ENCODE measurements around the gene AFAP1L1. TPM values are rescaled to one million over a fixed set of nuclear protein-coding genes. Genes with fewer than 3 reads are reported as not detected.

Gene AFAP1L1
- total RNA-seq, 2 donors from 2014 or later = 0.16 TPM; not detected in 1

DNA sequence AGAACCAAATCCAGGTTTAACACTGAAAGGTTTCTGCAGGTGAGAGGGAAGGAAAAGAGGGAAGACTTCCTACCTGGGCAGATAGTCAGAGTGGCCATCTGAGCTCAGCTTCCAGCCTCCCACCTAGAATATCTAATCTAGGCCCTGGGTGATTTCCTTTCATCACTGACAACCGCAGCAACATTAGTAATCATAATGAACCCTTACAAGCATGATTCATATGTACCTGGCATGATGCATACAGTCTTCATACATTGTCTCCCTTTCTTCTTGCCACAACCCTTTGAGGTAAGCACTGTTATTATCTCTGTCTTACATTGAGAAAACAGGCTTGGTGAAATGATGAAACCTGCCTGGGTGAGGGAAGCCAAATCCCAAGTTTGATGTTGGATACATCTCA is 13.5 kb downstream of the AFAP1L1 start:
- H3K9me3 Mint-ChIP-seq = no peaks in the 10 kb centered on the region
- H3K36me3 Mint-ChIP-seq (ENCODE audit: low read depth) = no peaks in the 10 kb centered on the region
- ATAC-seq (replicated peaks) = peak; percentile 94
- H3K4me3 Mint-ChIP-seq = no peak overlapping the region
- no peak overlapping the region for H3K27ac Mint-ChIP-seq
- H3K4me1 Mint-ChIP-seq = no peaks in the 10 kb centered on the region
- H3K27me3 Mint-ChIP-seq = peaks cover 9% of the 10 kb centered on the region

DNA sequence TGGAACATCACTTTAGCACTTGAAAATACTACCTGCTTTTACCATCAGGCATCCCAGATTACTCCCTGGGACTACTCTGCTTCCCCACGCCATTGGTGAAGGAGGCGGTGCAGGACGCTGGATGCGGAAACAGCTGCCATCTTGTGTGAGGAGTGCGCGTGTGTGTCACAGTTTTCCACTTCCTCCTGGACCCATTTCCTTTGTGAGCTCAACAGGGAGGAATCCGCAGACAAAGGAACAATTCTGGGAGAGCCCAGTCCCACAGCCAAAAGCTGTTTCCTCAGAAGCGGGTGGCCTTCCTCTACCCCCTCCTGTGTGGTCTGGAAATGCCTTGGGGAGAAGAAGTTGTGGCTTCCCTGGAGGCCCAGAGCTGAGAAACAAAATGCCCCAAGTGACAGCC is 16.8 kb downstream of the AFAP1L1 start:
- H3K27me3 Mint-ChIP-seq = peaks cover 7% of the 10 kb centered on the region
- H3K27ac Mint-ChIP-seq = no peak overlapping the region
- no peaks in the 10 kb centered on the region for H3K4me1 Mint-ChIP-seq
- H3K9me3 Mint-ChIP-seq = no peaks in the 10 kb centered on the region
- ATAC-seq (replicated peaks) = no peak
- no peaks in the 10 kb centered on the region for H3K36me3 Mint-ChIP-seq (ENCODE audit: low read depth)
- no peak overlapping the region for H3K4me3 Mint-ChIP-seq

DNA sequence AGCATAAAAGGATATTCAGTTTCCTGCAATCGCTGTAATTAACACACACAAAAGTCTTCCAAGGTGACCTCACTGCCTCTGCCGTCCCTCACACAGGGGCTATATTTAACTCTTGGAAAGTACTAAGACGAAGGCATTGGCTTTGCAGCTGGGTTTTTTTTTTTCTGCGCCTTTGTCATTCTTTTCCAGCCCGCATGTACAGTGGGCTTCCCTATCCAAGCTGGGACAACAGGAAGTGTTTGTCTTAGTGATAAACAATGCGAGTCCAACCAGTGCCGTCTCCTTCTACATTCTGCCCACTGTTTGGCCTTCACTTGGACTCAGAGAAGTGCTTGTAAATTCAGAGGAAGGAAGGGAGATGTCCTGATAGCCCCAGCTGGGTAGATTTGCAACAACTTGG is 17.6 kb downstream of the AFAP1L1 start:
- ATAC-seq (replicated peaks) = no peak
- no peaks in the 10 kb centered on the region for H3K36me3 Mint-ChIP-seq (ENCODE audit: low read depth)
- no peak overlapping the region for H3K4me3 Mint-ChIP-seq
- H3K9me3 Mint-ChIP-seq = no peaks in the 10 kb centered on the region
- no peaks in the 10 kb centered on the region for H3K4me1 Mint-ChIP-seq
- no peak overlapping the region for H3K27ac Mint-ChIP-seq
- peaks cover 7% of the 10 kb centered on the region for H3K27me3 Mint-ChIP-seq

- no peak for ATAC-seq (replicated peaks)
- no peaks in the 10 kb centered on the region for H3K9me3 Mint-ChIP-seq
- no peak overlapping the region for H3K4me3 Mint-ChIP-seq
Observed at GRCh38 chr5:149294872-149295829, 23.5 kb downstream of the AFAP1L1 start.

GRCh38 chr5:149297340-149298025 is 25.8 kb downstream of the AFAP1L1 start:
- no peaks in the 10 kb centered on the region for H3K36me3 Mint-ChIP-seq (ENCODE audit: low read depth)
- H3K27ac Mint-ChIP-seq = no peak overlapping the region
- H3K4me3 Mint-ChIP-seq = no peak overlapping the region
- no peak for ATAC-seq (replicated peaks)
- no peaks in the 10 kb centered on the region for H3K4me1 Mint-ChIP-seq
- no peaks in the 10 kb centered on the region for H3K9me3 Mint-ChIP-seq
- H3K27me3 Mint-ChIP-seq = peaks cover 12% of the 10 kb centered on the region

More at GRCh38 chr5:149294872-149295829, 23.5 kb downstream of the AFAP1L1 start:
- H3K27ac Mint-ChIP-seq = no peak overlapping the region
- H3K4me1 Mint-ChIP-seq = no peaks in the 10 kb centered on the region
- no peaks in the 10 kb centered on the region for H3K36me3 Mint-ChIP-seq (ENCODE audit: low read depth)
- H3K27me3 Mint-ChIP-seq = peaks cover 16% of the 10 kb centered on the region

- H3K36me3 Mint-ChIP-seq (ENCODE audit: low read depth) = no peaks in the 10 kb centered on the region
- no peak overlapping the region for H3K4me3 Mint-ChIP-seq
- no peaks in the 10 kb centered on the region for H3K4me1 Mint-ChIP-seq
- H3K9me3 Mint-ChIP-seq = no peaks in the 10 kb centered on the region
- no peak for ATAC-seq (replicated peaks)
- no peak overlapping the region for H3K27ac Mint-ChIP-seq
- H3K27me3 Mint-ChIP-seq = peaks cover 12% of the 10 kb centered on the region
Observed at GRCh38 chr5:149298163-149298562, 26.5 kb downstream of the AFAP1L1 start.

- Mint-ChIP-seq H3K9me3 (no peaks in the 10 kb centered on the region), H3K27ac (no peak overlapping the region), H3K4me1 (no peaks in the 10 kb centered on the region), H3K27me3 (peaks cover 15% of the 10 kb centered on the region), H3K36me3 (ENCODE audit: low read depth) (no peaks in the 10 kb centered on the region), H3K4me3 (no peak overlapping the region)
- no peak for ATAC-seq (replicated peaks)
Observed at GRCh38 chr5:149298842-149299404, 27.3 kb downstream of the AFAP1L1 start.

DNA sequence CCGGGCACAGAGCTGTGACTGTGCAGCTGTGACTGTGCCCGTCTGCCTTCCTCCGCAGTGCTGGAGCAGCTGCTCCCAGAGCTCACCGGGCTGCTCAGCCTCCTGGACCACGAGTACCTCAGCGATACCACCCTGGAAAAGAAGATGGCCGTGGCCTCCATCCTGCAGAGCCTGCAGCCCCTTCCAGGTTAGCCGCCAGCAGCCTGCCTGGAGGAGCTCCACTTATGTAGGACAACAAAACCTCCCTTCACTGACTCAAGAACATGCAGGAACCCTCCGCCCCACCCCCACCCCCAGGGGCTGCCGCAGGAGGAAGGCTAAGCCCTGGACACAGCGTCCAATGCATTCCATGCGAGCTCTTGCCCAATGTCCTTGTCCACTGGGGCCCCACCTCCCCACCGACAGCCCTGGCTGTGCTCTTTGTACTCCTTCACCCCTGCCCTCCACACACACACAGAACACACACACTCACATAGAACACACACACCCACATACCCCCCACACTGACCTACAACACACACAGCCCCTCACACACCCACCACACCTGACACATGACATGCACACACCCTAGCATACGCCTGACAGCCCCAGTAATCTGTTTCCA is 27.9 kb downstream of the AFAP1L1 start:
- H3K4me1 Mint-ChIP-seq = no peaks in the 10 kb centered on the region
- no peaks in the 10 kb centered on the region for H3K9me3 Mint-ChIP-seq
- ATAC-seq (replicated peaks) = no peak
- no peak overlapping the region for H3K4me3 Mint-ChIP-seq
- no peaks in the 10 kb centered on the region for H3K36me3 Mint-ChIP-seq (ENCODE audit: low read depth)
- H3K27ac Mint-ChIP-seq = no peak overlapping the region
- peaks cover 18% of the 10 kb centered on the region for H3K27me3 Mint-ChIP-seq

- no peak overlapping the region for H3K4me3 Mint-ChIP-seq
- no peaks in the 10 kb centered on the region for H3K4me1 Mint-ChIP-seq
- H3K27me3 Mint-ChIP-seq = peaks cover 15% of the 10 kb centered on the region
Observed at GRCh38 chr5:149300441-149300840, 28.8 kb downstream of the AFAP1L1 start.

DNA sequence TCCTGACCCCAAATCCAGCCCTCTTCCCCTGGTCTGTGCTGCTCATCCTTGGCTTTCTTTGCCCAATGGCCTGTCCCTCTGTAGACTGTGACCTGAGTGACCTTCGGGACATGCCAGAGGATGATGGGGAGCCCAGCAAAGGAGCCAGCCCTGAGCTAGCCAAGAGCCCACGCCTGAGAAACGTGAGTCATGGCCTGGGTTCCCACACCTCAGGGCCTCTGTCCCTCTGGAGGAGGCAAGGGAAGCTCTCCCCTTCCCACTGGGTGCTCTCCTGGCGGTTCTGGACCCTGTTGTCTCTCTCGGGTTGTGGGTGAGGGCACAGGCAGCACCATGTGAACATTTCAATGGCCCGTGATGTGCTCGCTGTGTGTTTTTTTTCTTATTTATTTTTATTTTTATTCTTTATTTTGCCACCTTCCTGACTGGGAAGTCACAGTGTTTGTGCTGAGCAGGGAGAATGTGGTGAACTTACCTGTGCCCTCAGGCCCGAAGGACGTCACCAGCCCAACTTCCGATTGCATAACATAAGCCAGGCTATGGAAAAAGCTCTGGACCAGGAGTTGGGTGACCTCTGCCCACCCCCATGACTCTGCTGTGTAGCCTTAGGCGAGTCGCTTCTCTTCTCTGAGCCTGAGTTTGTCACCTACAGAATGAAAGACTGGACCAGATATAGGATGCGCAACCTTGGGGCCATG is 29.5 kb downstream of the AFAP1L1 start:
- Mint-ChIP-seq H3K27me3 (peaks cover 14% of the 10 kb centered on the region), H3K27ac (no peak overlapping the region), H3K36me3 (ENCODE audit: low read depth) (no peaks in the 10 kb centered on the region), H3K9me3 (no peaks in the 10 kb centered on the region), H3K4me1 (no peaks in the 10 kb centered on the region), H3K4me3 (no peak overlapping the region)
- no peak for ATAC-seq (replicated peaks)

More at GRCh38 chr5:149300441-149300840, 28.8 kb downstream of the AFAP1L1 start:
- no peaks in the 10 kb centered on the region for H3K36me3 Mint-ChIP-seq (ENCODE audit: low read depth)
- no peaks in the 10 kb centered on the region for H3K9me3 Mint-ChIP-seq
- H3K27ac Mint-ChIP-seq = no peak overlapping the region
- no peak for ATAC-seq (replicated peaks)

DNA sequence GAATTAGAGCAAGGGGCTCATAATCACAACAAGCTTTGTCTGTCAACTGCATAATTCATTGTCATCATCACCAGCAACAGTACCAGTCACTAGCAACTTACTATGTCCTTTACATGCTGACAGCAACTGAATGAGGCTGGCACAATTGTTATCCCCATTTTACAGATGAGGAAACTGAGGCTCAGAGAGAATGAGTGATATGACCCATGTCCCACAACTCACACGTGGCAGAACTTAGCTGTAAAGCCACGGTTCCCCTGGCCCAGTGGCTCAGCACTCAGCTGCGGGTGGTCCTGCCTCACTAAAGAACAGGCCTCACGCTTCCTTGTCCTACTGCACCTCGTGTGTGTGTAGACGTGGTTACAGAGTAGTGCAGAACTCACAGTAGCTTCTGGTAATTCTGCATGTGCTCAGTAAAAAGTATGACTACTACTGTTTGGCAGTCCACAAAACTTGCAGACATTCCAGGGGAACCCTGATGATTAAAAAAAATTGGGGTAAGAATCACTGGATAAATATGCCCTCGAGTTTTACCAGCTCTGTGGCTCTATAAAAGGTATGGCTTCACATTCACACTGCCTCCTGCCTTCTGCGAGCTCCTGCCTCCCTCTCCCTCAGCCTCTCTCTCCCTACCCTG is 30.2 kb downstream of the AFAP1L1 start:
- no peaks in the 10 kb centered on the region for H3K36me3 Mint-ChIP-seq (ENCODE audit: low read depth)
- ATAC-seq (replicated peaks) = no peak
- no peak overlapping the region for H3K4me3 Mint-ChIP-seq
- no peak overlapping the region for H3K27ac Mint-ChIP-seq
- no peaks in the 10 kb centered on the region for H3K4me1 Mint-ChIP-seq
- H3K27me3 Mint-ChIP-seq = peaks cover 11% of the 10 kb centered on the region
- no peaks in the 10 kb centered on the region for H3K9me3 Mint-ChIP-seq

GRCh38 chr5:149302641-149303040 is 31.0 kb downstream of the AFAP1L1 start:
- no peak overlapping the region for H3K4me3 Mint-ChIP-seq
- no peaks in the 10 kb centered on the region for H3K36me3 Mint-ChIP-seq (ENCODE audit: low read depth)
- H3K4me1 Mint-ChIP-seq = no peaks in the 10 kb centered on the region
- H3K27ac Mint-ChIP-seq = no peak overlapping the region
- no peaks in the 10 kb centered on the region for H3K9me3 Mint-ChIP-seq
- no peak for ATAC-seq (replicated peaks)
- peaks cover 11% of the 10 kb centered on the region for H3K27me3 Mint-ChIP-seq

GRCh38 chr5:149303210-149303609 is 31.6 kb downstream of the AFAP1L1 start:
- ATAC-seq (replicated peaks) = no peak
- Mint-ChIP-seq H3K27ac (no peak overlapping the region), H3K9me3 (no peaks in the 10 kb centered on the region), H3K36me3 (ENCODE audit: low read depth) (no peaks in the 10 kb centered on the region), H3K4me3 (no peak overlapping the region), H3K4me1 (no peaks in the 10 kb centered on the region), H3K27me3 (peaks cover 11% of the 10 kb centered on the region)

All from activated T-helper 17 cell treated with anti-CD3 and anti-CD28 coated beads, Interleukin-2, amount 50 U/mL, for 72 hours (primary cell).